Upper lobe of left lung (tissue), 4 donors: Measurements from ENCODE around the gene TBC1D14.

Experiments used
- EP300 ChIP-seq, 4 donors: sonication (generic); formaldehyde crosslinking; IDR thresholded peaks; one replicate each; pipeline ENCODE4 v1.5.1; 2017; ENCODE audit warnings: antibody characterized with exemption in 4 of 4, control low read depth in 2 of 4
- POLR2AphosphoS5 ChIP-seq, 2 donors: sonication (generic); formaldehyde crosslinking; IDR thresholded peaks; one replicate each; pipeline ENCODE4 v1.5.1; 2017; ENCODE audit warnings: antibody characterized with exemption in 2 of 2
- TF ChIP-seq, protein P1 (sequence below), 6 experiments: fragments of 450-650 bp in 4 of 6; fragments of 200-600 bp in 2 of 6; sonication (generic) in 2 of 6; IDR thresholded peaks; one replicate each; pipeline ENCODE4 v1.5.1; 2016 to 2019; ENCODE audit warnings: antibody characterized with exemption in 6 of 6

DNA sequence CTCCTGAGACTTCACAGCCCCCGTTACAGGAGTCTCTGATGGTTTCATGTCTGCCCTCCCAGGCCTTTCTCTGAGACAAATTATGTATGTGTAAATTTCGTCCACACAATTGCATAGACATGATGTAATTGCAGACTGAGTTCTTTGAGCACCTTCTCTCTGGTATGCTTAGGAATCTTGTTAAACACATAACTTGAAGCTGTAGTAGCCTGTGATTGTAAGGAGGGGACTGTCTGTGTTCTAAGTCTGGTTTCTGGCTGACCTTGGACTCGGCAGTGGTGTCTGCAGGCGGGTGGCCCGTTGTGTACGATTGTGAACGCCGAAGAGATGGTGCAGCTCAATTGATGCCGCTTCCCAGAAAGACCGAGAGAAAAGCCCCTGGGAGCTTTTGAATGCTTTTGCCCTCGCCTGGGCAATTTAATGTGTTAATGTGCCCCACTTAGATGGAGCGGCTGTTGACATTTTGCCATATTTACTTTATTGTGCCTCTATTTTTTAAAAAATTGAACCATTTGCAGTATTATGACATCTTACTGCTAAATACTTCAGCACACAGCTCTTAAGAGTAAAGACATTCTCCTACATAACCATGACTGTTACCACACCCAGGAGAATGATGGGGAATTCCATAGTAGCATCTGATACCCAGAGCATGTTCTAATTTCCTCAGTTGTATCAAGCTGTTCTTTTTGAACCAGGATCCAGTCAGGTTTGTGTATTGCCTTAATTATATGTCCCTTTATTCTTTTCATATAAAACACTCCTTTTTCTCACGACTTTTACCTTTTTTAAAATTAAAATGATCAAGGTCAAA lies 75.2 kb downstream of the TBC1D14 start:
- TF ChIP-seq, protein P1, sequence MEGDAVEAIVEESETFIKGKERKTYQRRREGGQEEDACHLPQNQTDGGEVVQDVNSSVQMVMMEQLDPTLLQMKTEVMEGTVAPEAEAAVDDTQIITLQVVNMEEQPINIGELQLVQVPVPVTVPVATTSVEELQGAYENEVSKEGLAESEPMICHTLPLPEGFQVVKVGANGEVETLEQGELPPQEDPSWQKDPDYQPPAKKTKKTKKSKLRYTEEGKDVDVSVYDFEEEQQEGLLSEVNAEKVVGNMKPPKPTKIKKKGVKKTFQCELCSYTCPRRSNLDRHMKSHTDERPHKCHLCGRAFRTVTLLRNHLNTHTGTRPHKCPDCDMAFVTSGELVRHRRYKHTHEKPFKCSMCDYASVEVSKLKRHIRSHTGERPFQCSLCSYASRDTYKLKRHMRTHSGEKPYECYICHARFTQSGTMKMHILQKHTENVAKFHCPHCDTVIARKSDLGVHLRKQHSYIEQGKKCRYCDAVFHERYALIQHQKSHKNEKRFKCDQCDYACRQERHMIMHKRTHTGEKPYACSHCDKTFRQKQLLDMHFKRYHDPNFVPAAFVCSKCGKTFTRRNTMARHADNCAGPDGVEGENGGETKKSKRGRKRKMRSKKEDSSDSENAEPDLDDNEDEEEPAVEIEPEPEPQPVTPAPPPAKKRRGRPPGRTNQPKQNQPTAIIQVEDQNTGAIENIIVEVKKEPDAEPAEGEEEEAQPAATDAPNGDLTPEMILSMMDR (IDR thresholded peaks at IDR 0.05): no peak
- TF ChIP-seq POLR2AphosphoS5 (IDR thresholded peaks at IDR 0.05): no peak
- no peak for TF ChIP-seq EP300 (IDR thresholded peaks at IDR 0.05)
